ENCODE measurements around the gene KLK13. TPM values are rescaled to one million over a fixed set of nuclear protein-coding genes. Genes with fewer than 3 reads are reported as not detected.

Gene KLK13
- total RNA-seq, 1 donor from 2014 or later, result 1.5 TPM

GRCh38 chr19:51006406-51006805, 58.5 kb downstream of the KLK13 start:
- no peak overlapping the region for H3K4me3 Mint-ChIP-seq
- peaks cover 51% of the 10 kb centered on the region for H3K27me3 Mint-ChIP-seq
- H3K9me3 Mint-ChIP-seq, result no peaks in the 10 kb centered on the region
- no peaks in the 10 kb centered on the region for H3K36me3 Mint-ChIP-seq
- no peak overlapping the region for H3K27ac Mint-ChIP-seq
- no peak for DNase-seq (ENCODE audit: extremely low spot score, unreplicated experiment)
- no peak for TF ChIP-seq CTCF (conservative IDR thresholded peaks at IDR 0.05)
- peaks cover 3% of the 10 kb centered on the region for H3K4me1 Mint-ChIP-seq (ENCODE audit: unreplicated experiment)

Other genes with a start within 250 kb of the KLK13 start
- gene KLK1, start 241.3 kb downstream of the KLK13 start, total RNA-seq (ENCODE audit: low replicate concordance), result 1.5 and 2.9 TPM in 2 replicates
- gene KLK15, start 231.5 kb downstream of the KLK13 start, total RNA-seq (ENCODE audit: low replicate concordance), result 0.26 TPM in 1 of 2 replicates, not detected in the other
- not detected in 2 replicates for gene KLK3, start 210.2 kb downstream of the KLK13 start, total RNA-seq (ENCODE audit: low replicate concordance)
- 0.43 TPM in 1 of 2 replicates, not detected in the other for gene KLK2, start 191.7 kb downstream of the KLK13 start, total RNA-seq (ENCODE audit: low replicate concordance)
- gene KLK4, start 153.7 kb downstream of the KLK13 start, total RNA-seq (ENCODE audit: low replicate concordance), result 0.46 TPM in 1 of 2 replicates, not detected in the other
- not detected in 2 replicates for gene KLK5, start 112.1 kb downstream of the KLK13 start, total RNA-seq (ENCODE audit: low replicate concordance)
- 5.0 and 5.5 TPM in 2 replicates for gene KLK6, start 95.5 kb downstream of the KLK13 start, total RNA-seq (ENCODE audit: low replicate concordance)
- gene KLK7, start 81.2 kb downstream of the KLK13 start, total RNA-seq (ENCODE audit: low replicate concordance), result 0.36 TPM in 1 of 2 replicates, not detected in the other
- 2.6 and 12.0 TPM in 2 replicates for gene KLK8, start 63.5 kb downstream of the KLK13 start, total RNA-seq (ENCODE audit: low replicate concordance)
- 1.8 and 2.2 TPM in 2 replicates for gene KLK10, start 45.4 kb downstream of the KLK13 start, total RNA-seq (ENCODE audit: low replicate concordance)
- 1.3 and 1.4 TPM in 2 replicates for gene KLK11, start 38.5 kb downstream of the KLK13 start, total RNA-seq (ENCODE audit: low replicate concordance)
- gene KLK12, start 30.1 kb downstream of the KLK13 start, total RNA-seq (ENCODE audit: low replicate concordance), result 0.83 and 1.6 TPM in 2 replicates
- gene KLK14, start 17.8 kb upstream of the KLK13 start, total RNA-seq (ENCODE audit: low replicate concordance), result 0.29 and 0.43 TPM in 2 replicates
- 8.4 and 9.3 TPM in 2 replicates for gene CTU1, start 43.3 kb upstream of the KLK13 start, total RNA-seq (ENCODE audit: low replicate concordance)
- gene SIGLEC9, start 59.8 kb upstream of the KLK13 start, total RNA-seq (ENCODE audit: low replicate concordance), result not detected in 2 replicates
- gene SIGLEC7, start 77.2 kb upstream of the KLK13 start, total RNA-seq (ENCODE audit: low replicate concordance), result not detected in 2 replicates
- gene CD33, start 160.0 kb upstream of the KLK13 start, total RNA-seq (ENCODE audit: low replicate concordance), result not detected in 2 replicates
- not detected in 2 replicates for gene SIGLECL1, start 186.0 kb upstream of the KLK13 start, total RNA-seq (ENCODE audit: low replicate concordance)
- gene IGLON5, start 246.6 kb upstream of the KLK13 start, total RNA-seq (ENCODE audit: low replicate concordance), result 0.33 and 18.0 TPM in 2 replicates

Measured in type B pancreatic cell (in vitro differentiated cells).